ENCODE data around the gene CFH. TPM values are rescaled to one million over a fixed set of nuclear protein-coding genes. Genes with fewer than 3 reads are reported as not detected.
"Not testable (repeated sequence)": the region's sequence is repeated elsewhere in the genome, so short reads cannot be mapped to it uniquely, and the experiment has no call there.

CFH gene
- total RNA-seq, 4 donors from 2014 or later, result 10.7 to 78.4 (median 30.1) TPM

- no peaks in the 10 kb centered on the region for H3K27me3 ChIP-seq
- H3K4me3 ChIP-seq, result no peak overlapping the region
- no peak for DNase-seq
- H3K4me1 ChIP-seq, result no peaks in the 10 kb centered on the region
- H3K36me3 ChIP-seq, result no peaks in the 10 kb centered on the region
- TF ChIP-seq POLR2A (IDR thresholded peaks at IDR 0.05), result no peak
- no peak for TF ChIP-seq CTCF (IDR thresholded peaks at IDR 0.05)
- H3K27ac ChIP-seq, result no peak overlapping the region
- H3K9me3 ChIP-seq, result no peaks in the 10 kb centered on the region
These were observed 82.6 kb downstream of the CFH start for GRCh38 chr1:196734460-196734859.

GRCh38 chr1:196738730-196739129 lies 86.9 kb downstream of the CFH start:
- DNase-seq, result no peak
- no peaks in the 10 kb centered on the region for H3K27me3 ChIP-seq
- H3K36me3 ChIP-seq, result peaks cover 0 to 3% (median 0%) of the 10 kb centered on the region in 3 donors
- no peaks in the 10 kb centered on the region for H3K4me1 ChIP-seq
- no peak for TF ChIP-seq POLR2A (IDR thresholded peaks at IDR 0.05)
- no peak for TF ChIP-seq CTCF (IDR thresholded peaks at IDR 0.05)
- no peaks in the 10 kb centered on the region for H3K9me3 ChIP-seq
- H3K4me3 ChIP-seq, result no peak overlapping the region
- H3K27ac ChIP-seq, result no peak overlapping the region

- peak in 2 of 6 experiments; percentile 3 to 5 for TF ChIP-seq CTCF (IDR thresholded peaks at IDR 0.05)
- not testable (repeated sequence) for H3K9me3 ChIP-seq, H3K4me1 ChIP-seq, H3K4me3 ChIP-seq, H3K36me3 ChIP-seq, DNase-seq, H3K27me3 ChIP-seq, H3K27ac ChIP-seq
These were observed 91.4 kb downstream of the CFH start for GRCh38 chr1:196743244-196743643.

- not testable (repeated sequence) for DNase-seq, H3K4me1 ChIP-seq, H3K9me3 ChIP-seq, H3K27ac ChIP-seq, H3K4me3 ChIP-seq, H3K27me3 ChIP-seq, H3K36me3 ChIP-seq
These were observed 113.3 kb downstream of the CFH start for GRCh38 chr1:196765019-196765740.

GRCh38 chr1:196769823-196770222 lies 118.0 kb downstream of the CFH start:
- H3K36me3 ChIP-seq, H3K27me3 ChIP-seq, H3K9me3 ChIP-seq, H3K27ac ChIP-seq, H3K4me3 ChIP-seq, DNase-seq, H3K4me1 ChIP-seq: not testable (repeated sequence)

GRCh38 chr1:196773713-196774112 lies 121.9 kb downstream of the CFH start:
- Histone ChIP-seq H3K9me3 (no peaks in the 10 kb centered on the region), H3K4me1 (no peaks in the 10 kb centered on the region), H3K27me3 (no peaks in the 10 kb centered on the region), H3K4me3 (no peak overlapping the region), H3K27ac (no peak overlapping the region), H3K36me3 (no peaks in the 10 kb centered on the region)
- no peak for TF ChIP-seq POLR2A (IDR thresholded peaks at IDR 0.05)
- no peak for DNase-seq

- no peak overlapping the region for H3K4me3 ChIP-seq
- no peaks in the 10 kb centered on the region for H3K4me1 ChIP-seq
- no peak for DNase-seq
- no peaks in the 10 kb centered on the region for H3K36me3 ChIP-seq
- H3K9me3 ChIP-seq, result no peaks in the 10 kb centered on the region
- no peaks in the 10 kb centered on the region for H3K27me3 ChIP-seq
- H3K27ac ChIP-seq, result no peak overlapping the region
- no peak for TF ChIP-seq CTCF (IDR thresholded peaks at IDR 0.05)
- TF ChIP-seq POLR2A (IDR thresholded peaks at IDR 0.05), result no peak
These were observed 122.3 kb downstream of the CFH start for GRCh38 chr1:196774175-196774574.
